IMR-90 (cell line): ENCODE results near the gene EIF4G3. TPM values are rescaled to one million over a fixed set of nuclear protein-coding genes. Genes with fewer than 3 reads are reported as not detected.

Experiments
- ATAC-seq: fragments of 200-7000 bp; cut with Tn5 transposase; 2 replicates; pipeline ENCODE4 v1.9.1; 2020; ENCODE audit warnings: low read depth, mild to moderate bottlenecking, moderate library complexity
- BruUV-seq: library from RNA; stranded (reverse); fragments of 400-500 nt; replicated peaks from 2 replicates; lab custom pipeline; 2021; lab: Mats Ljungman, UMichigan
- CTCF ChIA-PET: fragments of 300-600 bp; formaldehyde crosslinking; extraction: SDS; loops from one replicate; lab custom pipeline; 2021; ENCODE audit warnings: antibody characterized with exemption; lab: Yijun Ruan, JAX
- POLR2A ChIA-PET: fragments of 300-600 bp; sonication (Branson Sonifier 250); formaldehyde crosslinking; loops from one replicate; lab custom pipeline; 2022; ENCODE audit warnings: antibody characterized with exemption; ENCODE audit not compliant: unreplicated experiment; lab: Charles Lee
- DNase-seq: peaks from one replicate; pipeline ENCODE4 v3.0.0; 2013
- H2AFZ ChIP-seq: replicated peaks from 2 replicates; pipeline ENCODE3; 2013; ENCODE audit warnings: low read length, mild to moderate bottlenecking; ENCODE audit not compliant: poor library complexity
- H2AK5ac ChIP-seq: 2 replicates; pipeline ENCODE4 v1.6.1; 2013; ENCODE audit warnings: low read depth, low read length, inconsistent platforms
- H2AK9ac ChIP-seq: replicated peaks from 2 replicates; pipeline ENCODE3; 2013; ENCODE audit warnings: mild to moderate bottlenecking, low read depth, low read length, moderate library complexity; ENCODE audit not compliant: poor library complexity
- H2BK120ac ChIP-seq: 2 replicates; pipeline ENCODE4 v1.6.1; 2013; ENCODE audit warnings: low read depth, low read length, inconsistent platforms
- H2BK15ac ChIP-seq: 3 replicates; pipeline ENCODE4 v1.6.1; 2013; ENCODE audit warnings: low read depth, low read length, inconsistent platforms
- H2BK20ac ChIP-seq: 2 replicates; pipeline ENCODE4 v1.6.1; 2013; ENCODE audit warnings: low read depth, mild to moderate bottlenecking, inconsistent platforms, low read length, moderate library complexity
- H2BK5ac ChIP-seq: 2 replicates; pipeline ENCODE4 v1.6.1; 2013; ENCODE audit warnings: mild to moderate bottlenecking, low read depth, low read length, inconsistent platforms; ENCODE audit not compliant: poor library complexity, severe bottlenecking
- H3K14ac ChIP-seq: replicated peaks from 2 replicates; pipeline ENCODE4 v1.6.1; 2013; ENCODE audit warnings: low read depth, low read length, inconsistent platforms
- H3K18ac ChIP-seq: 2 replicates; pipeline ENCODE4 v1.6.1; 2013; ENCODE audit warnings: low read depth, low read length, control low read depth
- H3K23ac ChIP-seq: 2 replicates; pipeline ENCODE4 v1.6.1; 2013; ENCODE audit warnings: low read depth, low read length, inconsistent platforms
- H3K27ac ChIP-seq: 2 replicates; pipeline ENCODE4 v1.5.1; 2013; ENCODE audit warnings: mild to moderate bottlenecking, control low read depth, low read length; ENCODE audit not compliant: insufficient read depth
- H3K27me3 ChIP-seq: 2 replicates; pipeline ENCODE4 v1.6.1; 2013; ENCODE audit warnings: low read length; ENCODE audit not compliant: control insufficient read depth, insufficient read depth
- H3K36me3 ChIP-seq: 2 replicates; pipeline ENCODE4 v1.6.1; 2013; ENCODE audit warnings: low read length, mixed read lengths; ENCODE audit not compliant: control insufficient read depth, insufficient read depth
- H3K4ac ChIP-seq: 2 replicates; pipeline ENCODE4 v1.6.1; 2013; ENCODE audit warnings: low read depth, low read length, inconsistent platforms
- H3K4me1 ChIP-seq: 2 replicates; pipeline ENCODE4 v1.6.1; 2013; ENCODE audit warnings: low read length, mixed read lengths; ENCODE audit not compliant: control insufficient read depth, insufficient read depth
- H3K4me2 ChIP-seq: 2 replicates; pipeline ENCODE4 v1.6.1; 2013; ENCODE audit warnings: low read depth, mild to moderate bottlenecking, control low read depth, low read length, moderate library complexity
- H3K4me3 ChIP-seq: 2 replicates; pipeline ENCODE4 v1.5.1; 2013; ENCODE audit warnings: low read depth, mild to moderate bottlenecking, control low read depth, low read length, moderate library complexity; ENCODE audit not compliant: insufficient read depth
- H3K56ac ChIP-seq: 2 replicates; pipeline ENCODE4 v1.6.1; 2013; ENCODE audit warnings: low read length, inconsistent platforms; ENCODE audit not compliant: insufficient read depth; ENCODE audit errors: extremely low read depth
- H3K79me1 ChIP-seq, 2 experiments: 2 replicates each; pipeline ENCODE4 v1.6.1; 2013; ENCODE audit warnings: low read length in 2 of 2, inconsistent platforms in 1 of 2, low read depth in 1 of 2
- H3K9ac ChIP-seq: 2 replicates; pipeline ENCODE4 v1.6.1; 2013; ENCODE audit warnings: low read depth, low read length, control low read depth
- H3K9me1 ChIP-seq: 2 replicates; pipeline ENCODE4 v1.6.1; 2013; ENCODE audit warnings: low read length, inconsistent platforms; ENCODE audit not compliant: insufficient read depth
- H3K9me3 ChIP-seq: 2 replicates; pipeline ENCODE4 v1.6.1; 2013; ENCODE audit warnings: low read length; ENCODE audit not compliant: control insufficient read depth, insufficient read depth
- H4K20me1 ChIP-seq: 2 replicates; pipeline ENCODE4 v1.6.1; 2013; ENCODE audit warnings: low read length, inconsistent platforms; ENCODE audit not compliant: insufficient read depth
- H4K5ac ChIP-seq: 2 replicates; pipeline ENCODE4 v1.6.1; 2013; ENCODE audit warnings: mild to moderate bottlenecking, low read depth, low read length, control low read depth
- H4K8ac ChIP-seq, 2 experiments: 2 replicates each; pipeline ENCODE4 v1.6.1; 2013; ENCODE audit warnings: low read depth in 2 of 2, low read length in 2 of 2, control low read depth in 1 of 2, inconsistent platforms in 1 of 2
- H4K91ac ChIP-seq: 2 replicates; pipeline ENCODE4 v1.6.1; 2013; ENCODE audit warnings: low read depth, low read length, inconsistent platforms; ENCODE audit not compliant: insufficient read depth
- BHLHE40 ChIP-seq: fragments of 150-350 bp; IDR thresholded peaks from 2 replicates; pipeline ENCODE4 v1.6.1; 2016; ENCODE audit warnings: mild to moderate bottlenecking, low read depth, low read length
- CEBPB ChIP-seq: IDR thresholded peaks from 2 replicates; pipeline ENCODE4 v1.6.1; 2012; ENCODE audit warnings: low read depth, low read length, improper control_type of control experiment
- CHD1 ChIP-seq: IDR thresholded peaks from 2 replicates; pipeline ENCODE4 v1.6.1; 2012; ENCODE audit warnings: low read depth, low read length, improper control_type of control experiment
- CTCF ChIP-seq: conservative IDR thresholded peaks from 2 replicates; pipeline ENCODE4 v1.5.1; 2012; ENCODE audit warnings: mild to moderate bottlenecking, low read depth, low read length, improper control_type of control experiment
- MAFK ChIP-seq: IDR thresholded peaks from 2 replicates; pipeline ENCODE4 v1.6.1; 2012; ENCODE audit warnings: low read depth, low read length, improper control_type of control experiment
- MXI1 ChIP-seq: IDR thresholded peaks from 2 replicates; pipeline ENCODE4 v1.6.1; 2012; ENCODE audit warnings: low read depth, mild to moderate bottlenecking, low read length, moderate library complexity, borderline replicate concordance
- POLR2A ChIP-seq: IDR thresholded peaks from 2 replicates; pipeline ENCODE4 v1.6.1; 2012; ENCODE audit warnings: mild to moderate bottlenecking, low read depth, low read length
- RCOR1 ChIP-seq: IDR thresholded peaks from 2 replicates; pipeline ENCODE4 v1.6.1; 2012; ENCODE audit warnings: mild to moderate bottlenecking, low read length, improper control_type of control experiment; ENCODE audit not compliant: insufficient replicate concordance
- SMC3 ChIP-seq: fragments of 150-350 bp; IDR thresholded peaks from 2 replicates; pipeline ENCODE4 v1.6.1; 2016; ENCODE audit warnings: low read depth, mild to moderate bottlenecking, antibody characterized with exemption, low read length, moderate library complexity
- USF2 ChIP-seq: fragments of 150-350 bp; IDR thresholded peaks from 2 replicates; pipeline ENCODE4 v1.6.1; 2017; ENCODE audit warnings: mild to moderate bottlenecking, antibody characterized with exemption, low read length, low read depth
- WGBS, 2 experiments: methylation state at CpG; one replicate each; pipeline versions ENCODE4 v1.1.5 to v1.1.7; 2013; ENCODE audit warnings: missing lambda C conversion rate in 2 of 2; ENCODE audit not compliant: insufficient read length in 1 of 2; ENCODE audit errors: extremely low coverage in 2 of 2; 5-methylcytosine and 5-hydroxymethylcytosine counted together
- dilution Hi-C: fragments of 300-500 bp; cut with HindIII; formaldehyde crosslinking; loops from one replicate; pipeline ENCODE4 v1.14.3; 2018; ENCODE audit warnings: low sequenced_read_pairs; ENCODE audit not compliant: unreplicated experiment
- in situ Hi-C: fragments of 300-500 bp; cut with MboI; formaldehyde crosslinking; loops from 3 replicates; pipeline ENCODE4 v1.14.3; 2019; ENCODE audit warnings: low sequenced_read_pairs, inconsistent platforms, mixed read lengths
- intact Hi-C: fragments of 100-400 bp; cut with micrococcal nuclease; formaldehyde crosslinking; loops from 2 replicates; pipeline ENCODE4 v1.10.0; 2022
- polyA plus RNA-seq, 3 experiments: library from polyadenylated mRNA; depleted of rRNA; stranded (reverse); fragments of >200 nt; gene quantifications; 2 replicates each; pipeline ENCODE4 v1.2.3, GENCODE V29; 2012; ENCODE audit warnings: low replicate concordance in 1 of 3
- total RNA-seq: library from RNA; depleted of rRNA; stranded (reverse); fragments of >200 nt; gene quantifications from 2 replicates; pipeline ENCODE4 v1.2.3, GENCODE V29; 2012

Gene EIF4G3
- total and polyA plus RNA-seq, 2 of the 4 experiments (the other 2 are of a cell fraction), result 25.8 to 49.2 TPM

- no peak overlapping the region for H3K27ac ChIP-seq
- H3K79me1 ChIP-seq, result peaks cover 17 to 49% of the 10 kb centered on the region in 2 experiments
- H3K9me3 ChIP-seq, result no peaks in the 10 kb centered on the region
- peak overlapping the region; percentile 40 for H3K14ac ChIP-seq
- no peak overlapping the region for H2AK9ac ChIP-seq
- H3K4me1 ChIP-seq, result peaks cover 6% of the 10 kb centered on the region
- POLR2A ChIA-PET, result no interaction called here
- TF ChIP-seq POLR2A (no peak), USF2 (no peak), CHD1 (no peak), CEBPB (no peak), MXI1 (no peak), RCOR1 (no peak), BHLHE40 (no peak), SMC3 (no peak), MAFK (no peak), CTCF (no peak)
- H4K20me1 ChIP-seq, result peaks cover 6% of the 10 kb centered on the region; the same call in 1 of the 2 replicates
- dilution Hi-C loops (no loop called here), in situ Hi-C loops (no loop called here), intact Hi-C loops (no loop called here)
- H3K4me2 ChIP-seq, result no peak overlapping the region
- no peaks in the 10 kb centered on the region for H3K27me3 ChIP-seq
- H4K5ac ChIP-seq, result no peak overlapping the region
- no peak overlapping the region for H2AK5ac ChIP-seq
- H3K18ac ChIP-seq, result no peak overlapping the region
- no peak overlapping the region for H4K8ac ChIP-seq
- H2BK15ac ChIP-seq, result no peak overlapping the region; the same call in 2 of the 3 replicates
- ATAC-seq (no peak), DNase-seq (no peak)
- no peak overlapping the region for H4K91ac ChIP-seq
- no peak overlapping the region for H2BK120ac ChIP-seq
- H2BK20ac ChIP-seq, result no peak overlapping the region
- CTCF ChIA-PET, result no interaction called here
- peak overlapping the region; percentile 32; the same call in 1 of the 2 replicates for H3K23ac ChIP-seq
- H3K56ac ChIP-seq, result no peak overlapping the region
- peaks cover 3% of the 10 kb centered on the region; the same call in 1 of the 2 replicates for H3K9me1 ChIP-seq
- 0 out of 2 replicates have a peak overlapping the region, but pooled peaks have one; percentile 18 for H3K4ac ChIP-seq
- H3K4me3 ChIP-seq, result no peak overlapping the region
- H2BK5ac ChIP-seq, result no peak overlapping the region
- H2AFZ ChIP-seq, result no peak overlapping the region
- no peak overlapping the region for H3K9ac ChIP-seq
- no TSS peak for BruUV-seq
- peaks cover 9% of the 10 kb centered on the region for H3K36me3 ChIP-seq
- WGBS, 2 experiments, result no CpG with 5 or more reads among the region's 2 CpGs
Observed at GRCh38 chr1:21089299-21089698, 87.4 kb downstream of the EIF4G3 start.
